HCT116 (cell line): ENCODE results near the gene COLEC11. TPM values are rescaled to one million over a fixed set of nuclear protein-coding genes. Genes with fewer than 3 reads are reported as not detected.

Source experiments
- ATAC-seq: fragments of 200-7000 bp; cut with Tn5 transposase; 2 replicates; pipeline ENCODE4 v1.9.1; 2020; ENCODE audit warnings: mild to moderate bottlenecking, moderate library complexity
- BruUV-seq: library from RNA; stranded (reverse); fragments of 400-500 nt; replicated peaks from 2 replicates; lab custom pipeline; 2021; lab: Mats Ljungman, UMichigan
- CTCF ChIA-PET: fragments of 300-600 bp; sonication (Branson Sonifier 250); formaldehyde crosslinking; loops from one replicate; lab custom pipeline; 2021; ENCODE audit warnings: antibody characterized with exemption; lab: Charles Lee
- POLR2A ChIA-PET: fragments of 300-600, 350-600 bp; sonication (Branson Sonifier 250); formaldehyde crosslinking; loops from one replicate; lab custom pipeline; 2021; ENCODE audit warnings: antibody characterized with exemption; lab: Charles Lee
- RAD21 ChIA-PET, 2 experiments: fragments of 300-600 bp; sonication (Branson Sonifier 250); formaldehyde crosslinking; loops; one replicate each; lab custom pipeline; 2023; ENCODE audit warnings: low total read pairs in 2 of 2; ENCODE audit not compliant: uncharacterized antibody in 2 of 2, unreplicated experiment in 2 of 2, low non-redundant PET in 1 of 2; lab: Charles Lee
- DNase-seq: peaks from one replicate; pipeline ENCODE4 v3.0.0-alpha.2; 2010; ENCODE audit warnings: low read depth, low spot score
- H2AFZ ChIP-seq: fragments of 200-600 bp; shearing (Covaris generic), sonication (generic); 2 replicates; pipeline ENCODE4 v1.6.1; 2017; ENCODE audit warnings: low read depth, mixed run types, mixed read lengths, antibody characterized with exemption, low read length; ENCODE audit not compliant: poor library complexity, severe bottlenecking
- H3K27ac ChIP-seq: 2 replicates; pipeline ENCODE4 v1.5.1; 2012; ENCODE audit warnings: low read depth, low read length
- H3K27me3 ChIP-seq: fragments of 200-600 bp; sonication (generic); 2 replicates; pipeline ENCODE4 v1.6.1; 2016; ENCODE audit warnings: mixed run types, low read length, mixed read lengths; ENCODE audit not compliant: insufficient read depth
- H3K36me3 ChIP-seq, 2 experiments: fragments of 200-500 bp in 1 of 2; fragments of 200-600 bp in 1 of 2; sonication (Bioruptor generic) in 1 of 2; sonication (generic) in 1 of 2; 2 replicates each; pipeline versions ENCODE4 v1.5.1 to v1.6.1; 2014 to 2016; ENCODE audit warnings: low read length in 2 of 2, inconsistent platforms in 1 of 2, mixed read lengths in 1 of 2, mixed run types in 1 of 2; ENCODE audit not compliant: insufficient read depth in 2 of 2, control insufficient read depth in 1 of 2
- H3K4me1 ChIP-seq, 2 experiments: fragments of 200-600 bp in 1 of 2; sonication (generic) in 1 of 2; 2 replicates each; pipeline versions ENCODE4 v1.5.1 to v1.6.1; 2012 to 2017; ENCODE audit warnings: low read length in 2 of 2, inconsistent platforms in 1 of 2, mild to moderate bottlenecking in 1 of 2, mixed read lengths in 1 of 2, mixed run types in 1 of 2, moderate library complexity in 1 of 2; ENCODE audit not compliant: insufficient read depth in 2 of 2, control insufficient read depth in 1 of 2
- H3K4me2 ChIP-seq: fragments of 200-600 bp; sonication (generic); 2 replicates; pipeline ENCODE4 v1.6.1; 2017; ENCODE audit warnings: mixed run types, low read length, mixed read lengths
- H3K4me3 ChIP-seq, 2 experiments: fragments of 200-600 bp in 1 of 2; sonication (generic) in 1 of 2; replicated peaks in 1 of 2; 2 replicates each; pipeline ENCODE4 v1.5.1; 2011 to 2016; ENCODE audit warnings: low read length in 2 of 2, control low read depth in 1 of 2, low read depth in 1 of 2, mild to moderate bottlenecking in 1 of 2, mixed read lengths in 1 of 2, mixed run types in 1 of 2
- H3K79me2 ChIP-seq: fragments of 200-600 bp; sonication (generic); 2 replicates; pipeline ENCODE4 v1.6.1; 2017; ENCODE audit warnings: mild to moderate bottlenecking, mixed run types, low read length, moderate library complexity, mixed read lengths; ENCODE audit not compliant: insufficient read depth
- H3K9ac ChIP-seq: fragments of 200-600 bp; sonication (generic); 2 replicates; pipeline ENCODE4 v1.6.1; 2016; ENCODE audit warnings: low read length, mixed read lengths
- H3K9me2 ChIP-seq: fragments of 200-600 bp; sonication (generic), shearing (Covaris generic); 2 replicates; pipeline ENCODE4 v1.6.1; 2017; ENCODE audit warnings: mixed run types, mild to moderate bottlenecking, moderate library complexity; ENCODE audit not compliant: insufficient read depth
- H3K9me3 ChIP-seq, 2 experiments: fragments of 200-500 bp in 1 of 2; fragments of 200-600 bp in 1 of 2; sonication (Bioruptor generic) in 1 of 2; sonication (generic) in 1 of 2; 2 replicates each; pipeline ENCODE4 v1.6.1; 2014 to 2017; ENCODE audit warnings: low read length in 2 of 2, mixed read lengths in 2 of 2, inconsistent platforms in 1 of 2, low read depth in 1 of 2, mild to moderate bottlenecking in 1 of 2, mixed run types in 1 of 2, moderate library complexity in 1 of 2; ENCODE audit not compliant: control insufficient read depth in 1 of 2, insufficient read depth in 1 of 2
- H4K20me1 ChIP-seq: fragments of 200-600 bp; sonication (generic), shearing (Covaris generic); 2 replicates; pipeline ENCODE4 v1.6.1; 2017; ENCODE audit warnings: mixed run types, mild to moderate bottlenecking, moderate library complexity; ENCODE audit not compliant: insufficient read depth
- ATF3 ChIP-seq: IDR thresholded peaks from 2 replicates; pipeline ENCODE4 v1.6.1; 2012
- CBX3 ChIP-seq: IDR thresholded peaks from 2 replicates; pipeline ENCODE4 v1.6.1; 2012; ENCODE audit warnings: low read depth
- CTCF ChIP-seq, 3 experiments: fragments of 200-600 bp in 1 of 3; sonication (generic) in 1 of 3; IDR thresholded peaks in 2 of 3; conservative IDR thresholded peaks in 1 of 3; 2 replicates each; pipeline ENCODE4 v1.5.1; 2012 to 2017; ENCODE audit warnings: low read depth in 2 of 3, low read length in 2 of 3, antibody characterized with exemption in 1 of 3, borderline replicate concordance in 1 of 3, control low read depth in 1 of 3, mild to moderate bottlenecking in 1 of 3, mixed read lengths in 1 of 3, mixed run types in 1 of 3, moderate library complexity in 1 of 3; ENCODE audit not compliant: insufficient read depth in 1 of 3
- EGR1 ChIP-seq: IDR thresholded peaks from 2 replicates; pipeline ENCODE4 v1.6.1; 2012; ENCODE audit warnings: low read depth
- EZH2 ChIP-seq: fragments of 200-600 bp; sonication (generic); IDR thresholded peaks from 2 replicates; pipeline ENCODE4 v1.6.1; 2017; ENCODE audit warnings: antibody characterized with exemption, mixed run types
- EZH2phosphoT487 ChIP-seq: fragments of 200-600 bp; IDR thresholded peaks from 2 replicates; pipeline ENCODE4 v1.6.1; 2018; ENCODE audit warnings: antibody characterized with exemption, borderline replicate concordance
- JUND ChIP-seq: IDR thresholded peaks from 2 replicates; pipeline ENCODE4 v1.6.1; 2012
- POLR2A ChIP-seq: IDR thresholded peaks from 2 replicates; pipeline ENCODE4 v1.7.0; 2011; ENCODE audit warnings: borderline replicate concordance; ENCODE audit not compliant: insufficient read depth, insufficient read length; ENCODE audit errors: extremely low read depth
- POLR2AphosphoS5 ChIP-seq: IDR thresholded peaks from 2 replicates; pipeline ENCODE4 v1.6.1; 2011; ENCODE audit warnings: mild to moderate bottlenecking, low read depth, low read length, moderate library complexity
- RAD21 ChIP-seq: IDR thresholded peaks from 2 replicates; pipeline ENCODE4 v1.6.1; 2012; ENCODE audit warnings: low read depth, mild to moderate bottlenecking
- REST ChIP-seq: IDR thresholded peaks from 2 replicates; pipeline ENCODE4 v1.6.1; 2012; ENCODE audit warnings: low read depth
- SIN3A ChIP-seq: IDR thresholded peaks from 2 replicates; pipeline ENCODE4 v1.6.1; 2012; ENCODE audit warnings: low read depth
- SP1 ChIP-seq: IDR thresholded peaks from 2 replicates; pipeline ENCODE4 v1.6.1; 2012; ENCODE audit warnings: low read depth
- TCF7L2 ChIP-seq: IDR thresholded peaks from 2 replicates; pipeline ENCODE4 v1.7.0; 2011; ENCODE audit warnings: borderline replicate concordance, inconsistent platforms; ENCODE audit not compliant: insufficient read depth, insufficient read length; ENCODE audit errors: extremely low read depth
- YY1 ChIP-seq: IDR thresholded peaks from 2 replicates; pipeline ENCODE4 v1.6.1; 2011; ENCODE audit warnings: low read length, low read depth, moderate library complexity, mild to moderate bottlenecking; ENCODE audit not compliant: insufficient replicate concordance; ENCODE audit errors: extremely low read depth
- ZFX ChIP-seq: fragments of 450-650 bp; IDR thresholded peaks from 2 replicates; pipeline ENCODE4 v1.6.1; 2017
- intact Hi-C: fragments of 100-400 bp; cut with micrococcal nuclease; formaldehyde crosslinking; loops from 2 replicates; pipeline ENCODE4 v1.10.0; 2022
- total RNA-seq: library from RNA; stranded (reverse); gene quantifications from one replicate; pipeline ENCODE4 v1.2.1, GENCODE V29; 2021; ENCODE audit not compliant: unreplicated experiment
- TF ChIP-seq, protein P1 (sequence below): IDR thresholded peaks from 2 replicates; pipeline ENCODE4 v1.6.1; 2012

The COLEC11 gene
- total RNA-seq, 1 experiment from 2014 or later = 0.15 TPM

- TF ChIP-seq CTCF (IDR thresholded peaks at IDR 0.05 in 2 of 3, conservative IDR thresholded peaks at IDR 0.05 in 1 of 3; ENCODE audit: borderline replicate concordance in 1 of 3, insufficient read depth in 1 of 3, low read depth in 2 of 3, low read length in 2 of 3) (no peak), POLR2AphosphoS5 (no peak), RAD21 (no peak), EZH2phosphoT487 (no peak), SIN3A (no peak), ZFX (no peak), POLR2A (no peak), YY1 (no peak), TCF7L2 (no peak), EZH2 (no peak), ATF3 (no peak), JUND (no peak), SP1 (no peak), CBX3 (no peak), REST (no peak), EGR1 (no peak)
- TF ChIP-seq, protein P1, sequence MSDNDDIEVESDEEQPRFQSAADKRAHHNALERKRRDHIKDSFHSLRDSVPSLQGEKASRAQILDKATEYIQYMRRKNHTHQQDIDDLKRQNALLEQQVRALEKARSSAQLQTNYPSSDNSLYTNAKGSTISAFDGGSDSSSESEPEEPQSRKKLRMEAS = no peak
- ChIA-PET CTCF (interaction anchor here (1.2 kb wide), 1 partner anchor 119 kb away, joined by 4 read pairs; no protein-coding TSS in a partner anchor), RAD21 (no interaction called here), POLR2A (no interaction called here)
- H3K4me3 ChIP-seq = no peak overlapping the region
- no peaks in the 10 kb centered on the region for H3K79me2 ChIP-seq
- no peaks in the 10 kb centered on the region for H3K36me3 ChIP-seq
- H3K9me2 ChIP-seq = no peaks in the 10 kb centered on the region
- H3K9me3 ChIP-seq = no peaks in the 10 kb centered on the region
- H2AFZ ChIP-seq = peak overlapping the region; percentile 14
- peak overlapping the region; percentile 43 for H3K4me2 ChIP-seq
- intact Hi-C loops = no loop called here
- DNase-seq (no peak), ATAC-seq (0 out of 2 replicates have a peak, but pooled peaks have one; percentile 7)
- BruUV-seq = no TSS peak
- peak overlapping the region; percentile 1; the same call in 1 of the 2 replicates for H3K9ac ChIP-seq
- no peaks in the 10 kb centered on the region for H4K20me1 ChIP-seq
- peaks cover 16 to 39% of the 10 kb centered on the region in 2 experiments for H3K4me1 ChIP-seq
- peak overlapping the region; percentile 12 for H3K27ac ChIP-seq
- no peaks in the 10 kb centered on the region for H3K27me3 ChIP-seq
Observed at GRCh38 chr2:3661149-3661660, 66.3 kb downstream of the COLEC11 start.
